SK-N-SH (cell line): ENCODE measurements around the gene GRK3. TPM values are rescaled to one million over a fixed set of nuclear protein-coding genes. Genes with fewer than 3 reads are reported as not detected.

Experiments used
- CHD2 ChIP-seq: fragments of 150-350 bp; IDR thresholded peaks from 2 replicates; pipeline ENCODE4 v1.6.1; 2018; ENCODE audit warnings: low read length; ENCODE audit not compliant: partially characterized antibody
- EZH2phosphoT487 ChIP-seq: fragments of 200-600 bp; sonication (generic); IDR thresholded peaks from 2 replicates; pipeline ENCODE4 v1.6.1; 2017; ENCODE audit warnings: low read depth, mixed run types, mild to moderate bottlenecking, antibody characterized with exemption, moderate library complexity, borderline replicate concordance
- FOXM1 ChIP-seq: IDR thresholded peaks from 2 replicates; pipeline ENCODE4 v1.4.0; 2012; ENCODE audit warnings: low read depth, mild to moderate bottlenecking
- GATA2 ChIP-seq: sonication (generic); formaldehyde crosslinking; IDR thresholded peaks from 2 replicates; pipeline ENCODE4 v1.5.0; 2020; ENCODE audit warnings: mild to moderate bottlenecking, missing genetic modification reagents
- RAD21 ChIP-seq: IDR thresholded peaks from 2 replicates; pipeline ENCODE4 v1.6.1; 2012; ENCODE audit warnings: mild to moderate bottlenecking, low read length
- RFX5 ChIP-seq: IDR thresholded peaks from 2 replicates; pipeline ENCODE4 v1.6.1; 2012; ENCODE audit warnings: mild to moderate bottlenecking, improper control_type of control experiment, low read length
- SIN3A ChIP-seq: IDR thresholded peaks from 2 replicates; pipeline ENCODE4 v1.6.1; 2012; ENCODE audit warnings: low read depth, mild to moderate bottlenecking, low read length, moderate library complexity, borderline replicate concordance
- TEAD4 ChIP-seq: IDR thresholded peaks from 2 replicates; pipeline ENCODE4 v1.4.0; 2012; ENCODE audit warnings: mild to moderate bottlenecking, borderline replicate concordance; ENCODE audit not compliant: insufficient read depth
- YY1 ChIP-seq: IDR thresholded peaks from 2 replicates; pipeline ENCODE4 v1.4.0; 2012; ENCODE audit warnings: low read depth, mild to moderate bottlenecking
- polyA plus RNA-seq, 3 experiments: library from polyadenylated mRNA; depleted of rRNA; stranded (reverse); fragments of >200 nt; gene quantifications; 2 replicates each; pipeline ENCODE4 v1.2.3, GENCODE V29; 2012
- TF ChIP-seq, protein P1 (sequence below): IDR thresholded peaks from 2 replicates; pipeline ENCODE4 v1.4.0; 2012; ENCODE audit warnings: low read depth, borderline replicate concordance
- TF ChIP-seq, protein P2 (sequence below): IDR thresholded peaks from 2 replicates; pipeline ENCODE4; 2012
- TF ChIP-seq, protein P3 (sequence below): IDR thresholded peaks from 2 replicates; pipeline ENCODE4 v1.4.0; 2012; ENCODE audit warnings: low read depth
- TF ChIP-seq, protein P4 (sequence below): IDR thresholded peaks from 2 replicates; pipeline ENCODE4 v1.6.1; 2012; ENCODE audit warnings: mild to moderate bottlenecking, low read depth, low read length, moderate library complexity

The GRK3 gene
- polyA plus RNA-seq, 1 of the 3 experiments (the other 2 are of a cell fraction) = 1.3 TPM

DNA sequence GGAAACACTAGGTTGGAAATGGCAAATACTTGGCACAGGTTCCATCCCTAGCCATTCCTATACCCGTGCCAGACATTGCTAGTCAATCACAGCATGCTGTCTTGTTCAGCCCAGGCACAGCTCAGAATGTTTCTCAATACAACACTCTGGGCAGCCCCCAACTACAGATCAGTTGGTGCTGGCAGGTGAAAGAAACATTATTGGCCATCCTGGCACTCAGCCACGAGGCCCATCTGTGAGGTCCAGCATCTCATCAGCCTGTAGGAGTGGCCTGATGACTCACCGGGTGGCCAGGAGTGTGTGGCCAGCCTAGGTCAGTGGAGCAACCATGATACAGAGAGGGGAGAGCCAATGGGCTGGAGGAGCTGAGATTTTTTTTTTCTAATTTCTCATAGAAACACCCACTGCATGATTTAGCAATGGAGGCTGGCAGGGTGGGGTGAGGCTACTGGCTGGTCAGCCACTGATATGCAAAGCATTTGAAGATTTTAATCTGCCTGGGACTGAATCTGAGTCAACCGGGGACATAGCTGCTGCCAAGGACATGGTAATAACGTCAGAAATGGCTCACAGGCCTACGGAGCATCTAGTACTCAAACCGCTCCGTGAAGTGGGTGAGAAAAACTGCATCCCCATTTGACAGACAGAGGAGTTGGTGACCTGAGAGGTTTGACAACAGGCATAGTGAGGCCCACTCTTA, 182.9 kb downstream of the GRK3 start (continued):
- TF ChIP-seq CHD2 (peak; percentile 52), GATA2 (CRISPR knock-in tag) (peak; percentile 64; the same call in 1 of the 2 replicates), SIN3A (no peak), YY1 (peak; percentile 26; the same call in 1 of the 2 replicates), TEAD4 (peak; percentile 50; the same call in 1 of the 2 replicates), RFX5 (peak; percentile 38; the same call in 1 of the 2 replicates), RAD21 (no peak), FOXM1 (no peak), EZH2phosphoT487 (no peak)
- TF ChIP-seq, protein P1, sequence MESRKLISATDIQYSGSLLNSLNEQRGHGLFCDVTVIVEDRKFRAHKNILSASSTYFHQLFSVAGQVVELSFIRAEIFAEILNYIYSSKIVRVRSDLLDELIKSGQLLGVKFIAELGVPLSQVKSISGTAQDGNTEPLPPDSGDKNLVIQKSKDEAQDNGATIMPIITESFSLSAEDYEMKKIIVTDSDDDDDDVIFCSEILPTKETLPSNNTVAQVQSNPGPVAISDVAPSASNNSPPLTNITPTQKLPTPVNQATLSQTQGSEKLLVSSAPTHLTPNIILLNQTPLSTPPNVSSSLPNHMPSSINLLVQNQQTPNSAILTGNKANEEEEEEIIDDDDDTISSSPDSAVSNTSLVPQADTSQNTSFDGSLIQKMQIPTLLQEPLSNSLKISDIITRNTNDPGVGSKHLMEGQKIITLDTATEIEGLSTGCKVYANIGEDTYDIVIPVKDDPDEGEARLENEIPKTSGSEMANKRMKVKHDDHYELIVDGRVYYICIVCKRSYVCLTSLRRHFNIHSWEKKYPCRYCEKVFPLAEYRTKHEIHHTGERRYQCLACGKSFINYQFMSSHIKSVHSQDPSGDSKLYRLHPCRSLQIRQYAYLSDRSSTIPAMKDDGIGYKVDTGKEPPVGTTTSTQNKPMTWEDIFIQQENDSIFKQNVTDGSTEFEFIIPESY = no peak
- TF ChIP-seq, protein P2, sequence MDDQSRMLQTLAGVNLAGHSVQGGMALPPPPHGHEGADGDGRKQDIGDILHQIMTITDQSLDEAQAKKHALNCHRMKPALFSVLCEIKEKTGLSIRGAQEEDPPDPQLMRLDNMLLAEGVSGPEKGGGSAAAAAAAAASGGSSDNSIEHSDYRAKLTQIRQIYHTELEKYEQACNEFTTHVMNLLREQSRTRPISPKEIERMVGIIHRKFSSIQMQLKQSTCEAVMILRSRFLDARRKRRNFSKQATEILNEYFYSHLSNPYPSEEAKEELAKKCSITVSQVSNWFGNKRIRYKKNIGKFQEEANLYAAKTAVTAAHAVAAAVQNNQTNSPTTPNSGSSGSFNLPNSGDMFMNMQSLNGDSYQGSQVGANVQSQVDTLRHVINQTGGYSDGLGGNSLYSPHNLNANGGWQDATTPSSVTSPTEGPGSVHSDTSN = no peak; the same call in 1 of the 2 replicates
- TF ChIP-seq, protein P3, sequence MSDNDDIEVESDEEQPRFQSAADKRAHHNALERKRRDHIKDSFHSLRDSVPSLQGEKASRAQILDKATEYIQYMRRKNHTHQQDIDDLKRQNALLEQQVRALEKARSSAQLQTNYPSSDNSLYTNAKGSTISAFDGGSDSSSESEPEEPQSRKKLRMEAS = peak; percentile 59
- TF ChIP-seq, protein P4, sequence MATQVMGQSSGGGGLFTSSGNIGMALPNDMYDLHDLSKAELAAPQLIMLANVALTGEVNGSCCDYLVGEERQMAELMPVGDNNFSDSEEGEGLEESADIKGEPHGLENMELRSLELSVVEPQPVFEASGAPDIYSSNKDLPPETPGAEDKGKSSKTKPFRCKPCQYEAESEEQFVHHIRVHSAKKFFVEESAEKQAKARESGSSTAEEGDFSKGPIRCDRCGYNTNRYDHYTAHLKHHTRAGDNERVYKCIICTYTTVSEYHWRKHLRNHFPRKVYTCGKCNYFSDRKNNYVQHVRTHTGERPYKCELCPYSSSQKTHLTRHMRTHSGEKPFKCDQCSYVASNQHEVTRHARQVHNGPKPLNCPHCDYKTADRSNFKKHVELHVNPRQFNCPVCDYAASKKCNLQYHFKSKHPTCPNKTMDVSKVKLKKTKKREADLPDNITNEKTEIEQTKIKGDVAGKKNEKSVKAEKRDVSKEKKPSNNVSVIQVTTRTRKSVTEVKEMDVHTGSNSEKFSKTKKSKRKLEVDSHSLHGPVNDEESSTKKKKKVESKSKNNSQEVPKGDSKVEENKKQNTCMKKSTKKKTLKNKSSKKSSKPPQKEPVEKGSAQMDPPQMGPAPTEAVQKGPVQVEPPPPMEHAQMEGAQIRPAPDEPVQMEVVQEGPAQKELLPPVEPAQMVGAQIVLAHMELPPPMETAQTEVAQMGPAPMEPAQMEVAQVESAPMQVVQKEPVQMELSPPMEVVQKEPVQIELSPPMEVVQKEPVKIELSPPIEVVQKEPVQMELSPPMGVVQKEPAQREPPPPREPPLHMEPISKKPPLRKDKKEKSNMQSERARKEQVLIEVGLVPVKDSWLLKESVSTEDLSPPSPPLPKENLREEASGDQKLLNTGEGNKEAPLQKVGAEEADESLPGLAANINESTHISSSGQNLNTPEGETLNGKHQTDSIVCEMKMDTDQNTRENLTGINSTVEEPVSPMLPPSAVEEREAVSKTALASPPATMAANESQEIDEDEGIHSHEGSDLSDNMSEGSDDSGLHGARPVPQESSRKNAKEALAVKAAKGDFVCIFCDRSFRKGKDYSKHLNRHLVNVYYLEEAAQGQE = 0 out of 2 replicates have a peak, but pooled peaks have one; percentile 17
